PC-9 (cell line): ENCODE measurements around the gene SKI. TPM values are rescaled to one million over a fixed set of nuclear protein-coding genes. Genes with fewer than 3 reads are reported as not detected.

ENCODE experiments used
- BruUV-seq: library from RNA; stranded (reverse); fragments of 400-500 nt; replicated peaks from 2 replicates; lab custom pipeline; 2021; lab: Mats Ljungman, UMichigan
- CTCF ChIA-PET: fragments of 300-600 bp; sonication (Branson Sonifier 250); formaldehyde crosslinking; loops from one replicate; lab custom pipeline; 2022; ENCODE audit warnings: antibody characterized with exemption; lab: Charles Lee
- POLR2A ChIA-PET: fragments of 300-600 bp; sonication (Branson Sonifier 250); formaldehyde crosslinking; loops from one replicate; lab custom pipeline; 2022; ENCODE audit warnings: antibody characterized with exemption; ENCODE audit not compliant: unreplicated experiment; lab: Charles Lee
- DNase-seq, 2 experiments: peaks; one replicate each; pipeline versions ENCODE4 v3.0.0 to v3.0.0-alpha.2; 2015 to 2022; ENCODE audit warnings: mixed read lengths in 1 of 2
- H2AFZ ChIP-seq: fragments of 200-600 bp; sonication (generic); 2 replicates; pipeline ENCODE4 v1.8.1; 2017; ENCODE audit warnings: antibody characterized with exemption
- H3F3A ChIP-seq: fragments of 200-600 bp; sonication (generic); 2 replicates; pipeline ENCODE4 v1.8.1; 2017; ENCODE audit warnings: antibody characterized with exemption, mild to moderate bottlenecking, low read depth; ENCODE audit not compliant: insufficient read depth
- H3K27ac ChIP-seq: fragments of 200-600 bp; sonication (generic); 2 replicates; pipeline ENCODE4 v1.6.1; 2016; ENCODE audit warnings: mixed run types
- H3K27me3 ChIP-seq: fragments of 200-600 bp; sonication (generic); 2 replicates; pipeline ENCODE4 v1.6.1; 2016; ENCODE audit warnings: low read depth, mixed run types; ENCODE audit not compliant: insufficient read depth
- H3K36me3 ChIP-seq: fragments of 200-600 bp; sonication (generic); 2 replicates; pipeline ENCODE4 v1.6.1; 2016; ENCODE audit warnings: low read depth, mixed run types
- H3K4me1 ChIP-seq: fragments of 200-600 bp; sonication (generic); replicated peaks from 2 replicates; pipeline ENCODE4 v1.6.1; 2016; ENCODE audit warnings: mixed run types; ENCODE audit not compliant: insufficient read depth
- H3K4me2 ChIP-seq: fragments of 200-600 bp; sonication (generic); 2 replicates; pipeline ENCODE4 v1.6.1; 2017; ENCODE audit warnings: mixed run types
- H3K4me3 ChIP-seq: fragments of 200-600 bp; sonication (generic); 2 replicates; pipeline ENCODE4 v1.6.1; 2016; ENCODE audit warnings: mixed run types
- H3K79me2 ChIP-seq: fragments of 200-600 bp; sonication (generic); 2 replicates; pipeline ENCODE4 v1.6.1; 2017; ENCODE audit warnings: low read depth, mixed run types
- H3K9me2 ChIP-seq: fragments of 200-600 bp; sonication (generic); 2 replicates; pipeline ENCODE4 v1.8.1; 2017; ENCODE audit warnings: mild to moderate bottlenecking; ENCODE audit not compliant: insufficient read depth
- H3K9me3 ChIP-seq: fragments of 200-600 bp; sonication (generic); 2 replicates; pipeline ENCODE4 v1.8.1; 2016; ENCODE audit warnings: low read depth; ENCODE audit not compliant: insufficient read depth
- H4K20me1 ChIP-seq: fragments of 200-600 bp; sonication (generic); 2 replicates; pipeline ENCODE4 v1.8.1; 2017; ENCODE audit not compliant: insufficient read depth
- CTCF ChIP-seq: fragments of 200-600 bp; sonication (generic); conservative IDR thresholded peaks from 2 replicates; pipeline ENCODE4 v1.6.1; 2017; ENCODE audit warnings: mixed run types, antibody characterized with exemption, mild to moderate bottlenecking, moderate library complexity
- EZH2 ChIP-seq: fragments of 200-600 bp; sonication (generic); IDR thresholded peaks from 2 replicates; pipeline ENCODE4 v1.8.0; 2017; ENCODE audit warnings: antibody characterized with exemption, low read depth
- intact Hi-C: fragments of 100-400 bp; cut with micrococcal nuclease; formaldehyde crosslinking; loops from one replicate; pipeline ENCODE4 v1.10.0; 2022; ENCODE audit not compliant: unreplicated experiment
- total RNA-seq: library from RNA; stranded (reverse); gene quantifications from 2 replicates; pipeline ENCODE4 v1.2.3, GENCODE V29; 2021

Gene SKI
- total RNA-seq, 1 experiment from 2014 or later, result 36.2 TPM

- intact Hi-C loops, result no loop called here
- H3K36me3 ChIP-seq, result no peaks in the 10 kb centered on the region
- no peaks in the 10 kb centered on the region for H4K20me1 ChIP-seq
- peak overlapping the region; percentile 69 for H3K4me2 ChIP-seq
- H3K9me3 ChIP-seq, result no peaks in the 10 kb centered on the region
- TF ChIP-seq EZH2 (no peak), CTCF (no peak)
- H3K79me2 ChIP-seq, result no peaks in the 10 kb centered on the region
- H2AFZ ChIP-seq, result no peak overlapping the region
- DNase-seq, result peak; percentile 61 to 84
- H3K9me2 ChIP-seq, result no peaks in the 10 kb centered on the region
- peaks cover 10% of the 10 kb centered on the region; the same call in 1 of the 2 replicates for H3K4me1 ChIP-seq
- no peak overlapping the region for H3K27ac ChIP-seq
- H3F3A ChIP-seq, result peaks cover 1% of the 10 kb centered on the region; the same call in 1 of the 2 replicates
- H3K4me3 ChIP-seq, result peak overlapping the region; percentile 32; the same call in 1 of the 2 replicates
- ChIA-PET CTCF (interaction anchor here (0.7 kb wide), 1 partner anchor 31 kb away, joined by 4 read pairs; no protein-coding TSS in a partner anchor), POLR2A (interaction anchor here (0.6 to 0.7 kb wide), 5 partner anchors 12 to 1233 kb away, joined by 3 to 4 read pairs (median 4); no protein-coding TSS in a partner anchor)
- BruUV-seq, result no TSS peak
- peaks cover 9% of the 10 kb centered on the region for H3K27me3 ChIP-seq
Observed at GRCh38 chr1:2322065-2322571, 94.0 kb downstream of the SKI start.

GRCh38 chr1:2322581-2323211, 94.6 kb downstream of the SKI start:
- Histone ChIP-seq H3K4me3 (no peak overlapping the region), H3K4me1 (peaks cover 10% of the 10 kb centered on the region; the same call in 1 of the 2 replicates), H4K20me1 (no peaks in the 10 kb centered on the region), H3F3A (no peaks in the 10 kb centered on the region), H3K27me3 (peaks cover 9% of the 10 kb centered on the region), H3K9me3 (no peaks in the 10 kb centered on the region), H3K9me2 (no peaks in the 10 kb centered on the region), H3K27ac (no peak overlapping the region), H3K79me2 (no peaks in the 10 kb centered on the region), H2AFZ (no peak overlapping the region), H3K4me2 (peak overlapping the region; percentile 69), H3K36me3 (no peaks in the 10 kb centered on the region)
- BruUV-seq, result no TSS peak
- intact Hi-C loops, result no loop called here
- ChIA-PET CTCF (interaction anchor here (0.7 kb wide), 1 partner anchor 32 kb away, joined by 4 read pairs; no protein-coding TSS in a partner anchor), POLR2A (interaction anchor here (0.6 to 0.7 kb wide), 5 partner anchors 13 to 1232 kb away, joined by 3 to 4 read pairs (median 4); no protein-coding TSS in a partner anchor)
- no peak for TF ChIP-seq EZH2
- no peak for TF ChIP-seq CTCF
- DNase-seq, result peak in 1 of 2 experiments; percentile 79

- Histone ChIP-seq H3K36me3 (no peaks in the 10 kb centered on the region), H3K4me1 (peaks cover 10% of the 10 kb centered on the region; the same call in 1 of the 2 replicates), H3K4me3 (no peak overlapping the region), H3K79me2 (no peaks in the 10 kb centered on the region), H3K27me3 (peaks cover 9% of the 10 kb centered on the region), H3F3A (no peaks in the 10 kb centered on the region), H4K20me1 (no peaks in the 10 kb centered on the region), H3K9me2 (no peaks in the 10 kb centered on the region), H3K9me3 (no peaks in the 10 kb centered on the region), H3K4me2 (no peak overlapping the region), H2AFZ (no peak overlapping the region), H3K27ac (no peak overlapping the region)
- intact Hi-C loops, result no loop called here
- ChIA-PET CTCF (no interaction called here), POLR2A (interaction anchor here (0.6 kb wide), 1 partner anchor 45 kb away, joined by 3 read pairs; no protein-coding TSS in a partner anchor)
- TF ChIP-seq CTCF, result no peak
- DNase-seq, result no peak
- BruUV-seq, result no TSS peak
Observed at GRCh38 chr1:2323451-2323974, 95.4 kb downstream of the SKI start.
